ENCODE data around the gene TTC33. TPM values are rescaled to one million over a fixed set of nuclear protein-coding genes. Genes with fewer than 3 reads are reported as not detected.
A peak's percentile ranks its signal among the peaks of the same experiment; 100 is the strongest.
"Not testable (repeated sequence)": the region's sequence is repeated elsewhere in the genome, so short reads cannot be mapped to it uniquely, and the experiment has no call there.

Gene TTC33, protein sequence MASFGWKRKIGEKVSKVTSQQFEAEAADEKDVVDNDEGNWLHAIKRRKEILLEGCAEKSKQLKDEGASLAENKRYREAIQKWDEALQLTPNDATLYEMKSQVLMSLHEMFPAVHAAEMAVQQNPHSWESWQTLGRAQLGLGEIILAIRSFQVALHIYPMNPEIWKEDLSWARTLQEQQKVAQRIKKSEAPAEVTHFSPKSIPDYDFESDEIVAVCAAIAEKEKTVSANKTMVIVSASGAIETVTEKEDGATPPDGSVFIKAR
- total RNA-seq = 10 to 100 TPM; 24.4 to 27.4 TPM

DNA sequence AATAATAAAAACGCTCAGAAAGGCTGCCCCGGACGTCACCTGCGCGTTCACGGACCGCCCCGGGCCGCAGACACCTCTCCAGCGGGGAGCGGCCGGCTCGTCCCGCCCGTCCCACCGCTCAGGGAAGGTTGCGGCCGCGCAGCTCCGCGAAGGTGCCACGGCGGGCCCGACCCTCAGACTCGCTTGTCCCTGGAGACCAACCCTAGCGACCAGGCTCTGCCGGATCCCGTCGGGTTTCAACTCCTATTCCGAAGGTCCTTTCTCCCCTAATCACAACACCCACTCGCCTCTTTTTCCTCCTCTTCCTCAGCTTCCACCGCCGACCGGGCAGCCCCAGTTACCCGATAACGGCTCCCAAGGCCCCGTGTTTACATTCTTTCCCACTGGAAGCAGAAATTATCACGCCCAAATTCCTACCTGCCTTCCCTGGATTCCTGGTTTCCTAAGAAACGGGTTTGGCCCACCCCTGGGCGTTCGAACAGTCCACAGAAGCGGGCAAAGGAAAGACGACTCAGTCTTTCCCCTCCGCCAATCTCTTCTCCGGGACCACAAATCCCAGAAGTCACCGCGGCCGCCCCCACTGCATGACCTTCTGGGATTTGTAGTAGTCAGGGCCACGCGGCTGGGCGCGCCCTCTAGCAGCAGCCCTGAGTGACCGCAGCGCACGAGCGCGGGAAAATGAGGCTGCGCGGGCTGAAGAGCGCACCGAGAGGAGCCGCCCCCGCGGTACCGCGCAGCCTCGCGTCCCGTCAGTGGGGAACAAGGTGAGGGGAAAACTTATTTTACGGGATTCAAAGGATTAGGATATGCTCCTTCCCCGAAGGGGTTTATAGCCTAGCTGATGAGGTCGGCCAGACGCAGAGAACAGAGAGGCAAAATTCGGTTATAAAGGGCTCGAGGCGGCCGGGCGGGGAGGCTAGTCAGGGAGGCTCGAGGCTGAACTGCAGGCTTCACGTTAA lies at the start of gene TTC33:
TSS of gene TTC33 (minus strand) at position 555 of the 959 bp plus-strand sequence. CDS start 8,943 bp downstream, outside the sequence.
- H3K27me3 Mint-ChIP-seq (ENCODE audit: low read depth) = no peaks in the 10 kb centered on the region
- no peak within 1 kb of the TSS for H3K4me3 Mint-ChIP-seq
- no peak within 1 kb of the TSS for H3K27ac Mint-ChIP-seq
- H3K9me3 Mint-ChIP-seq = no peaks in the 10 kb centered on the region
- intact Hi-C loops (cut with micrococcal nuclease) = loop anchor here (1.0 to 5.0 kb wide), 11 partner anchors 39 to 1169 kb away; partner anchors contain the start of genes FBXO4, OXCT1, PRKAA1 and RPL37
- DNase-seq = peak; percentile 98
- CTCF ChIA-PET = interaction anchor here (1.0 to 1.1 kb wide), 2 partner anchors 14 to 36 kb away, joined by 3 to 5 read pairs; no protein-coding TSS in a partner anchor
- H3K36me3 Mint-ChIP-seq (ENCODE audit: low read depth) = peaks cover 9% of the 10 kb centered on the region
- H3K4me1 Mint-ChIP-seq (ENCODE audit: low read depth) = peaks cover 10% of the 10 kb centered on the region

DNA sequence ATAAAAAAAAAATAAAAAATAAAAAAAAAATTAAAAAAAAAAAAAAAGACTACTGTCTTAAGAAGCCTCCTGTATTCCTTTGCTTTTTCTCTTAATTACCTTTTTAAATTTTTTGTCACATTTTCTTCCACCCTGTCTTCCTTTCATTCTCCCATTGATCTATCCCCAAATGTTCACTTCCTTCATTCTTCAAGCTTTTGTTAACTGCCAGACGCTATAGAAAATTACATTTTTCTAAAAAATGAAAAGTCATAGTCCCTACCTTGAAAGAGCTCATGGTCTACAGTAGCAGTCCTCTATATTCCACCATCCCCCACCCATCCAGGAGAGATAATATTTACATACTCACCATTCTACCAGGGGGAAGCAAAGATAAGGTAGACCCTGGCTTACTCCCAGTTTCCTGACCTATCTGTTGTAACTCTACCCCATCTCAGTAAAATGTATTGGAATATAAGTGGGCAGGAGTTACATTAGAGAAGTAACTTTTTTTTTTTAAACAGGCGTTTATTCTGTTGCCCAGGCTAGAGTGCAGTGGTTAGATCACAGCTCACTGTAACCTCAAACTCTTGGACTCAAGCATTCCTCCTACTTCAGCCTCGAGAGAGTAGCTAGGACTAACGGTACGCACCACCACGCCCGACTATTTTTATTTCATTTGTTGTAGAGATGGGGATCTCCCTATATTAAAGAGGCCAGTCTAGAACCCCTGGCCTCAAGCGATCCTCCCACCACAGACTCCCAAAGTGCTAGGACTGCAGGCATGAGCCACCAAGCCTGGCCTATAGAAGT lies 46.2 kb upstream of the TTC33 start:
- H3K9me3 Mint-ChIP-seq = no peaks in the 10 kb centered on the region
- intact Hi-C loops (cut with micrococcal nuclease) = no loop called here
- CTCF ChIA-PET = interaction anchor here (0.7 kb wide), 1 partner anchor 13 kb away, joined by 4 read pairs; no protein-coding TSS in a partner anchor
- peaks cover 2% of the 10 kb centered on the region for H3K27me3 Mint-ChIP-seq (ENCODE audit: low read depth)
- H3K36me3 Mint-ChIP-seq (ENCODE audit: low read depth) = peaks cover 2% of the 10 kb centered on the region
- no peak overlapping the region for H3K4me3 Mint-ChIP-seq
- no peak overlapping the region for H3K27ac Mint-ChIP-seq
- DNase-seq = no peak
- H3K4me1 Mint-ChIP-seq (ENCODE audit: low read depth) = peaks cover 5% of the 10 kb centered on the region

DNA sequence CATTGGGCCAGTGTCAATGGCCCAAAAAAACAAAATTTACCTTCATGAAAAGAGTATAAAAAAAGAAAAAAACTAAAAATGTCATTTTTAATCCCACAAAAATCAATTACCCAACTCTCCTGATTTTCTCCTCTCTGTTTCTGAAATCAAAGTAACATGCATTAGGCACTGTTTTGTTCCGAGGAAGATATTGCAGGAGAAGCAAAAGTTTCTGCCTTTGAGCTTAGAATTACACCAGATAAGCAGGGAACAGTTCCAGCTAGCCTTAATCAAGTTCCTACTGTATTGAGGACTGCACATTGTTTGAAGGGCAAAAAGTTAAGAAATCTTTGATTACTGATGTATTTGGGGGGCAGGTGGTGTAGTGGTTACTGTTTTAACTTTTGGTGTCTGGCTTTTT lies 43.5 kb upstream of the TTC33 start:
- Mint-ChIP-seq H3K27me3 (ENCODE audit: low read depth) (peaks cover 2% of the 10 kb centered on the region), H3K36me3 (ENCODE audit: low read depth) (peaks cover 14% of the 10 kb centered on the region), H3K27ac (no peak overlapping the region), H3K9me3 (no peaks in the 10 kb centered on the region), H3K4me3 (no peak overlapping the region), H3K4me1 (ENCODE audit: low read depth) (peaks cover 31% of the 10 kb centered on the region)
- no peak for DNase-seq
- CTCF ChIA-PET = interaction anchor here (1.0 to 2.0 kb wide), 2 partner anchors 32 to 34 kb away, joined by 5 read pairs; no protein-coding TSS in a partner anchor
- intact Hi-C loops (cut with micrococcal nuclease) = no loop called here

DNA sequence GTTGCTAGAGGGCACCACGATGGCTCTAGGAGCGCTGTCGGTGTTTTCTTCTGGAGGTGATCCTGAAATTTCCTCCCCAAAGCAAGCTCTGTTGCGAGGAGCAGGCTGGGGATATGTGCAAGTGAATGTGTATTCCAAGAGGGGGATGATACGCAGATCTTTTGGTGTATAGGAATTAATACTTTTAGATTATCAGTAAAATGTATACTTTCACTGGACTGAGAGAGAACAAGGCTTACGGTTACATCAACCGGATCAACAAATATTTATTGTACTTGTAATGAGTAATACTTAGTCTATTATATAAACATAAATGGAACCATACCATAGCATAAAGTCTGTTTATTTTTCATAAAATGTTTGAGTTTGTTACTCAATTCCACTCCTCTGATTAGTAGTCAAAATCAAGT lies 43.0 kb upstream of the TTC33 start:
- intact Hi-C loops (cut with micrococcal nuclease) = loop anchor here (1.0 kb wide), 4 partner anchors 36 to 850 kb away; partner anchors contain the start of genes RPL37 and TTC33
- Mint-ChIP-seq H3K4me1 (ENCODE audit: low read depth) (peaks cover 35% of the 10 kb centered on the region), H3K36me3 (ENCODE audit: low read depth) (peaks cover 14% of the 10 kb centered on the region), H3K9me3 (no peaks in the 10 kb centered on the region), H3K27ac (peak overlapping the region; percentile 84), H3K27me3 (ENCODE audit: low read depth) (peaks cover 2% of the 10 kb centered on the region), H3K4me3 (peak overlapping the region; percentile 88)
- no peak for DNase-seq
- CTCF ChIA-PET = interaction anchor here (0.9 to 2.0 kb wide), 4 partner anchors 12 to 34 kb away, joined by 3 to 6 read pairs (median 5); no protein-coding TSS in a partner anchor

DNA sequence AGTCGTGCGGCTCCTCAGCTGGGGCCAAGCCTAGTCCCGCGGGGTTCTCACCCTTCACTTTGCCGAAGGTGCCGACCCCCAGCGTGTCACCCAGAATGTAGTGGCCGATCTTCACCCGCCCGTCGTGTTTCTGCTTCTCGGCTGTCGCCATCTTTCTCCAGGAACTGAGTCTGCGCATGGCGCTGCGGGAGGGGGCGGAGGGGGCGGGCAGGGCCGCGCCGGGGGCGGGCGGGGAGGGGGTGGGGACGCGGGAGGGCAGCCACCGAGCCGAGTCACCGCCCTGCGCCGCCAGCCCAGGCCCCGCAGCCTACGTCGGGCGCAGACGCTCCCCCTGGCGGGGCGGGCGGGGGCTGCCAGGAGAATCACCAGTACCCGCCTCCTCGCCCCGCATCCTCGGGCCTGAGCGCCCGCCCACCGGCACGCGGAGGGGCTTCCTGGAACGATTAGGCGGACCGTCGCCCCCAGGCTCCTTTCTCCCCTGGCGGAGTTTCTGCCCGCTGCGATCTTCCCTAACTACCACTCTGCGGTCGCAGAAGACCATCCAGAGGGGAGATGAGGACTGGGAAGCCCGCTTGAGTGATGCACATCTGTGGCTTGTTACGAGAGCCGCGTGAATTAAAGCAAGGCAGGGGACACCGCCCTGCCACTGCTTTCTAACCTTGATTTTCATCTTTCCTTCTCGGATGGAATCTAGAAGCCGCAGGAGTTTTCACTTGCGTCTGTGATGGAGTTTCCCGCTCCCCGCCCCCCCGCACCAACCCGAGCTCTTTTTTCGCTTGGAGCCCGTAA lies 42.4 kb upstream of the TTC33 start, which contains the start of gene PRKAA1:
TSS of gene PRKAA1 (minus strand) at position 363 of the 789 bp plus-strand sequence. CDS start at position 178, 185 bp downstream.
- peak within 1 kb of the TSS; percentile 85 for H3K27ac Mint-ChIP-seq
- H3K36me3 Mint-ChIP-seq (ENCODE audit: low read depth) = peaks cover 14% of the 10 kb centered on the region
- intact Hi-C loops (cut with micrococcal nuclease) = loop anchor here (1.0 kb wide), 4 partner anchors 37 to 849 kb away; partner anchors contain the start of genes RPL37 and TTC33
- peak within 1 kb of the TSS; percentile 88 for H3K4me3 Mint-ChIP-seq
- no peaks in the 10 kb centered on the region for H3K9me3 Mint-ChIP-seq
- DNase-seq = peak; percentile 85
- CTCF ChIA-PET = interaction anchor here (0.9 to 2.0 kb wide), 4 partner anchors 11 to 35 kb away, joined by 3 to 6 read pairs (median 5); no protein-coding TSS in a partner anchor
- H3K27me3 Mint-ChIP-seq (ENCODE audit: low read depth) = peaks cover 2% of the 10 kb centered on the region
- H3K4me1 Mint-ChIP-seq (ENCODE audit: low read depth) = peaks cover 41% of the 10 kb centered on the region

DNA sequence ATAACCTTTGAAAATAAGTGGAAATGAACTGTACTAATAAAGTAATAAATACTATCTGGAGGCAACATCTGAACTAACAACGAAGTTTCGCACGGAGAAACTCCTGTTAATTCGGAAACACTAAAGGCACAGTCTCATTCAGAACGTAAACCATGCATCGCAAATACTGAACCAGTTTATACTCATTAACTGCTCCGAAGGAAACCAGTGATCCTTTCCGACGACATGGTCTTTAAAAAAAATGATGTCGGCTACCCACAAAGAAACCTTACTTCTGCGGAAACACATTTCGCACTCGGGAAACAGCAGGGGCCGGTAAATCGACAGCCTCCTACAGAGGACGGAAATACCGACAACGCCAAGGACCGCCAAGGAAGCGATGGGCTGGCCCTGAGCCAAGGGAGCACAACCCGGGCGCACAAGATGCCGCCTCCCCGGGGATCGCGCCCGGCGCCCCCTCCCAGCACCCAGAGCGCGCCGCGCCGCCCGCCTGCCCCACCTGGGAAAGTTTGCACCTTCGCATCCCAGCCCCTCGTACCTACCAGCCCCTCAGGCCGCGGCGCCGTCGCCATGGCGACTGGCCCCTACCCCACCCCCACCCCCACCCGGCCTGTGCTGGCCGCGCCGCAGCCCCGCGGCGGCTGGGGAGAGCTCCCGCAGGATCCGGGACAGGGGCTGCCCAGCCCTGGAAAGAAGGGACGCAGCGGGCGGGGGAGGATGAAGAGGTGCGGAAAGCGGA lies 41.7 kb upstream of the TTC33 start:
- Mint-ChIP-seq H3K4me1 (ENCODE audit: low read depth) (peaks cover 44% of the 10 kb centered on the region), H3K27me3 (ENCODE audit: low read depth) (peaks cover 2% of the 10 kb centered on the region), H3K9me3 (no peaks in the 10 kb centered on the region), H3K4me3 (peak overlapping the region; percentile 88), H3K36me3 (ENCODE audit: low read depth) (peaks cover 14% of the 10 kb centered on the region), H3K27ac (peak overlapping the region; percentile 85)
- CTCF ChIA-PET = interaction anchor here (0.7 to 2.0 kb wide), 3 partner anchors 10 to 752 kb away, joined by 5 to 8 read pairs (median 6); no protein-coding TSS in a partner anchor
- DNase-seq = peak; percentile 84
- intact Hi-C loops (cut with micrococcal nuclease) = loop anchor here (1.0 to 2.0 kb wide), 6 partner anchors 34 to 848 kb away; partner anchors contain the start of genes PTGER4, RPL37 and TTC33

DNA sequence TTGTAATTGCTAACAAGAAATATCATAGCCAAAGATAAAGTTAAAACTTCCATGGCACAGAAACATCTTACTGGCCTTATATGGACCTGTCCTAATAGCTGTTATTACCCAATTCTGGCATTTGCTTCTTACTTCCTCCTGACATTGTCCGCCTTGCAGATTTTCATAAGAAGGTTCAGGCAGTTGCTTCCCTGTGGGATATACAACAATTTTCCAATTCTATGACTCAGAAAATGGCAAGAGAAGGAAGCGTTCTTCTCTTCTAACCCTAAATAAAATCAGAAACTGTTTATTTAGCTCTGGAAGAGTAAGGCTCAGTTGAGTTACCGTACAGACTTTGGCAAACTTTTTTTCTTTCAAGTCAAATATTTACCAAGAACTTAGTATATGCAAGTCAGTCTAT lies 40.7 kb upstream of the TTC33 start:
- H3K4me1 Mint-ChIP-seq (ENCODE audit: low read depth) = peaks cover 46% of the 10 kb centered on the region
- no peaks in the 10 kb centered on the region for H3K9me3 Mint-ChIP-seq
- no peak overlapping the region for H3K27ac Mint-ChIP-seq

DNA sequence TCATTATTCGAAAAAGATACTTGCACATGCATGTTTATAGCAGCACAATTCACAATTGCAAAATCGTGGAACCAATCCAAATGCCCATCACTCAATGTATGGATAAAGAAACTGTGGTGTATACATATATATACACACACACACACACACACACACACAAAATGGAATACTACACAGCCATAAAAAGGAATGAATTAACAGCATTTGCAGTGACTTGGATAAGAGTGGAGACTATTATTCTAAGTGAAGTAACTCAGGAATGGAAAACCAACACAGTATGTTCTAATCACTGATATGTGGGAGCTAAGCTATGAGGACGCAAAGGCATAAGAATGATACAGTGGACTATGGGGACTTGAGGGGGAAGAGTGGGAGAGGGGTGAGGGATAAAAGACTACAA lies 39.1 kb upstream of the TTC33 start:
- H3K27ac Mint-ChIP-seq; DNase-seq; H3K4me3 Mint-ChIP-seq; H3K27me3 Mint-ChIP-seq (ENCODE audit: low read depth); intact Hi-C loops (cut with micrococcal nuclease); CTCF ChIA-PET; H3K9me3 Mint-ChIP-seq: not testable (repeated sequence)
- Mint-ChIP-seq H3K4me1 (ENCODE audit: low read depth) (peaks cover 57% of the 10 kb centered on the region), H3K36me3 (ENCODE audit: low read depth) (peaks cover 14% of the 10 kb centered on the region)

More for the DNA sequence above, 40.7 kb upstream of the TTC33 start:
- intact Hi-C loops (cut with micrococcal nuclease) = loop anchor here (2.0 kb wide), 1 partner anchor 118 kb away; the partner anchor contains the start of gene PTGER4
- peaks cover 14% of the 10 kb centered on the region for H3K36me3 Mint-ChIP-seq (ENCODE audit: low read depth)
- H3K4me3 Mint-ChIP-seq = peak overlapping the region; percentile 88
- CTCF ChIA-PET = no interaction called here
- peaks cover 2% of the 10 kb centered on the region for H3K27me3 Mint-ChIP-seq (ENCODE audit: low read depth)
- no peak for DNase-seq

DNA sequence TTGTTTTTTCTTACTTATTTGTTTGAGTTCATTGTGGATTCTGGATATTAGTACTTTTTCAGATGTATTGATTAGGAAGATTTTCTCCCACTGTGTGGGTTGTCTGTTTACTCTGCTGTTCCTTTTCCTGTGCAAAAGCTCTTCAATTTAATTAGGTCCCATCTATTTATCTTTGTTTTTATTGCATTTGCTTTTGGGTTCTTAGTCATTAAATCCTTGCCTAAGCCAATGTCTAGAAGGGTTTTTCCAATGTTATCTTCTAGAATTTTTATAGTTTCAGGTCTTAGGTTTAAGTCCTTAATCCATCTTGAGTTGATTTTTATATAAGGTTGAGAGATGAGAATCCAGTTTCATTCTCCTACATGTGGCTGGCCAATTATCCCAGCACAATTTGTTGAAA lies 38.6 kb upstream of the TTC33 start:
- DNase-seq; H3K4me3 Mint-ChIP-seq; CTCF ChIA-PET; H3K9me3 Mint-ChIP-seq; H3K27me3 Mint-ChIP-seq (ENCODE audit: low read depth); H3K27ac Mint-ChIP-seq; intact Hi-C loops (cut with micrococcal nuclease): not testable (repeated sequence)
- peaks cover 14% of the 10 kb centered on the region for H3K36me3 Mint-ChIP-seq (ENCODE audit: low read depth)
- peaks cover 57% of the 10 kb centered on the region for H3K4me1 Mint-ChIP-seq (ENCODE audit: low read depth)

DNA sequence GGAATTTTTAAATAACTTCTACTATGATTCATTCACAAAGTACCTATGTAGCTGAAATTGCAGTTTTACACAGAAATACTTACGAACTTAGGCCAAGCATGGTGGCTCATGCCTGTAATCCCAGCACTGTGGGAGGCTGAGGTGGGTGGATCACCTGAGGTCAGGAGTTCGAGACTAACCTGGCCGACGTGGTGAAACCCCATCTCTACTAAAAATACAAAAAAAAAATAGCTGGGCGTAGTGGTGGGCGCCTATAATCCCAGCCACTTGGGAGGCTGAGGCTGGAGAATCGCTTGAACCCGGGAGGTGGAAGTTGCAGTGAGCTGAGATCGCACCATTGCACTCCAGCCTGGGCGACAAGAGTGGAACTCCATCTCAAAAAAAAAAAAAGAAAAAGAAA lies 36.9 kb upstream of the TTC33 start:
- H3K4me3 Mint-ChIP-seq; H3K27me3 Mint-ChIP-seq (ENCODE audit: low read depth); H3K9me3 Mint-ChIP-seq; H3K27ac Mint-ChIP-seq; intact Hi-C loops (cut with micrococcal nuclease); DNase-seq: not testable (repeated sequence)
- H3K4me1 Mint-ChIP-seq (ENCODE audit: low read depth) = peaks cover 60% of the 10 kb centered on the region
- H3K36me3 Mint-ChIP-seq (ENCODE audit: low read depth) = peaks cover 27% of the 10 kb centered on the region
- CTCF ChIA-PET = interaction anchor here (1.1 to 2.0 kb wide), 2 partner anchors 16 to 37 kb away, joined by 3 to 5 read pairs; partner anchors contain the start of gene TTC33

Data from activated naive CD4-positive, alpha-beta T cell treated with anti-CD3 and anti-CD28 coated beads for 36 hours (primary cell).